Calu3 (cell line): ENCODE results near the gene SCYGR5. TPM values are rescaled to one million over a fixed set of nuclear protein-coding genes. Genes with fewer than 3 reads are reported as not detected.

ENCODE experiments used
- BruUV-seq: library from RNA; stranded (reverse); fragments of 400-500 nt; replicated peaks from 2 replicates; lab custom pipeline; 2021; lab: Mats Ljungman, UMichigan
- CTCF ChIA-PET: fragments of 300-600 bp; sonication (Branson Sonifier 250); formaldehyde crosslinking; loops from one replicate; lab custom pipeline; 2022; ENCODE audit warnings: antibody characterized with exemption; lab: Charles Lee
- DNase-seq: peaks from one replicate; pipeline ENCODE4 v3.0.0; 2022
- H3K27ac Mint-ChIP-seq: one replicate; pipeline ENCODE4 v1.8.0; 2022; ENCODE audit warnings: mixed read lengths; ENCODE audit not compliant: unreplicated experiment
- H3K27me3 Mint-ChIP-seq: one replicate; pipeline ENCODE4 v1.8.0; 2022; ENCODE audit warnings: mixed read lengths; ENCODE audit not compliant: unreplicated experiment
- H3K36me3 Mint-ChIP-seq: one replicate; pipeline ENCODE4 v1.8.0; 2022; ENCODE audit warnings: mild to moderate bottlenecking, moderate library complexity, mixed read lengths; ENCODE audit not compliant: insufficient read depth, unreplicated experiment
- H3K4me1 Mint-ChIP-seq: one replicate; pipeline ENCODE4 v1.8.0; 2022; ENCODE audit warnings: mild to moderate bottlenecking, low read depth, mixed read lengths; ENCODE audit not compliant: unreplicated experiment
- H3K4me3 Mint-ChIP-seq: one replicate; pipeline ENCODE4 v1.8.0; 2022; ENCODE audit warnings: mild to moderate bottlenecking, low read depth, moderate library complexity, mixed read lengths; ENCODE audit not compliant: unreplicated experiment
- H3K9me3 Mint-ChIP-seq: one replicate; pipeline ENCODE4 v1.8.0; 2022; ENCODE audit warnings: low read depth, mixed read lengths; ENCODE audit not compliant: unreplicated experiment
- intact Hi-C: fragments of 100-400 bp; cut with micrococcal nuclease; formaldehyde crosslinking; loops from one replicate; pipeline ENCODE4 v1.10.0; 2022; ENCODE audit not compliant: unreplicated experiment
- total RNA-seq: library from RNA; stranded (reverse); gene quantifications from 2 replicates; pipeline ENCODE4 v1.2.3, GENCODE V29; 2022
- TF ChIP-seq, protein P1 (sequence below): fragments of 200-600 bp; IDR thresholded peaks from one replicate; pipeline ENCODE4 v1.8.0; 2022; ENCODE audit warnings: antibody characterized with exemption; ENCODE audit not compliant: unreplicated experiment

SCYGR5 gene
- total RNA-seq, 1 experiment from 2014 or later = not detected

DNA sequence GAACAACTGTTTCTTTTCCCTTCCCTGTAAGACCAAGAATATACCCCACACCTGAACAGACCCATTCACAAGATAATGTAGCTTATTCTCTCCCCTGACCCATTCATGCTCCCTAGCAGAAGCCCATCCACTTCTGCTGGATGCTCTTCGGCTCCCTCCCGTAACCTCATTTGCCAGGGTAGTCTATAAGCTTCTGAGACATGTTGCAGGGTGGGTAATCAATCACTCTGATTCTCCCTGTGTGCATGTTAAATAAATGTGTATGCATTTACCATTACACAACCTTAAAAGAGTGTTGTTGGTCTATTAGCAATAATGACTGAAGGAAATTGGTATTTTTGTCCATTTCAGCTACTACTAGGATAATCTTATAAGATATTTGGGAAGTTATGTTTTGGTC lies 49.9 kb downstream of the SCYGR5 start:
- intact Hi-C loops = loop anchor here (1.0 to 5.0 kb wide), 4 partner anchors 46 to 166 kb away; no protein-coding TSS in a partner anchor
- Mint-ChIP-seq H3K4me3 (peak overlapping the region; percentile 75), H3K27me3 (no peaks in the 10 kb centered on the region), H3K9me3 (no peaks in the 10 kb centered on the region), H3K4me1 (peaks cover 48% of the 10 kb centered on the region), H3K36me3 (peaks cover 60% of the 10 kb centered on the region), H3K27ac (peak overlapping the region; percentile 77)
- peak; percentile 18 for DNase-seq
- TF ChIP-seq, protein P1, sequence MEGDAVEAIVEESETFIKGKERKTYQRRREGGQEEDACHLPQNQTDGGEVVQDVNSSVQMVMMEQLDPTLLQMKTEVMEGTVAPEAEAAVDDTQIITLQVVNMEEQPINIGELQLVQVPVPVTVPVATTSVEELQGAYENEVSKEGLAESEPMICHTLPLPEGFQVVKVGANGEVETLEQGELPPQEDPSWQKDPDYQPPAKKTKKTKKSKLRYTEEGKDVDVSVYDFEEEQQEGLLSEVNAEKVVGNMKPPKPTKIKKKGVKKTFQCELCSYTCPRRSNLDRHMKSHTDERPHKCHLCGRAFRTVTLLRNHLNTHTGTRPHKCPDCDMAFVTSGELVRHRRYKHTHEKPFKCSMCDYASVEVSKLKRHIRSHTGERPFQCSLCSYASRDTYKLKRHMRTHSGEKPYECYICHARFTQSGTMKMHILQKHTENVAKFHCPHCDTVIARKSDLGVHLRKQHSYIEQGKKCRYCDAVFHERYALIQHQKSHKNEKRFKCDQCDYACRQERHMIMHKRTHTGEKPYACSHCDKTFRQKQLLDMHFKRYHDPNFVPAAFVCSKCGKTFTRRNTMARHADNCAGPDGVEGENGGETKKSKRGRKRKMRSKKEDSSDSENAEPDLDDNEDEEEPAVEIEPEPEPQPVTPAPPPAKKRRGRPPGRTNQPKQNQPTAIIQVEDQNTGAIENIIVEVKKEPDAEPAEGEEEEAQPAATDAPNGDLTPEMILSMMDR = no peak
- no TSS peak for BruUV-seq
- CTCF ChIA-PET = interaction anchor here (0.6 to 1.2 kb wide), 8 partner anchors 18 to 156 kb away, joined by 3 to 11 read pairs (median 4); no protein-coding TSS in a partner anchor

Other genes starting within 250 kb of the SCYGR5 start
- 115 and 126 TPM in 2 replicates for gene AGFG1, start 194.6 kb upstream of the SCYGR5 start, total RNA-seq
- not detected in 2 replicates for gene SCYGR2, start 67.9 kb upstream of the SCYGR5 start, total RNA-seq
- gene SCYGR3, start 52.0 kb upstream of the SCYGR5 start, total RNA-seq = not detected in 2 replicates
- gene SCYGR4, start 49.3 kb upstream of the SCYGR5 start, total RNA-seq = 0.22 TPM in 1 of 2 replicates, not detected in the other
- 63.8 and 82.4 TPM in 2 replicates for gene SLC19A3, start 51.2 kb downstream of the SCYGR5 start, total RNA-seq
- not detected in 2 replicates for gene SCYGR6, start 58.0 kb downstream of the SCYGR5 start, total RNA-seq
- gene SCYGR7, start 61.5 kb downstream of the SCYGR5 start, total RNA-seq = not detected in 2 replicates
- gene SCYGR8, start 79.1 kb downstream of the SCYGR5 start, total RNA-seq = not detected in 2 replicates
- 25.4 and 39.9 TPM in 2 replicates for gene CCL20, start 147.0 kb downstream of the SCYGR5 start, total RNA-seq
- gene DAW1, start 204.8 kb downstream of the SCYGR5 start, total RNA-seq = 2.4 and 3.2 TPM in 2 replicates